SK-N-SH (cell line): Measurements from ENCODE around the gene LEPROT. TPM values are rescaled to one million over a fixed set of nuclear protein-coding genes. Genes with fewer than 3 reads are reported as not detected.
A peak's percentile ranks its signal among the peaks of the same experiment; 100 is the strongest.

Source experiments
- CTCF ChIA-PET: fragments of 300-600, 350-600 bp; formaldehyde crosslinking; extraction: SDS; loops from one replicate; lab custom pipeline; 2021; lab: Yijun Ruan, JAX
- POLR2A ChIA-PET: fragments of 350-600 bp; sonication (Branson Sonifier 250); formaldehyde crosslinking; extraction: SDS; loops from one replicate; lab custom pipeline; 2020; ENCODE audit warnings: antibody characterized with exemption, inconsistent platforms; lab: Yijun Ruan, JAX
- DNase-seq: peaks from one replicate; pipeline ENCODE4 v3.0.0; 2012
- H2AFZ ChIP-seq: fragments of 200-600 bp; sonication (generic); 2 replicates; pipeline ENCODE4 v1.8.1; 2016; ENCODE audit warnings: antibody characterized with exemption, mild to moderate bottlenecking, low read depth
- H3F3A ChIP-seq: fragments of 200-600 bp; sonication (generic); replicated peaks from 2 replicates; pipeline ENCODE3; 2016; ENCODE audit warnings: antibody characterized with exemption, mild to moderate bottlenecking; ENCODE audit not compliant: insufficient read depth
- H3K27ac ChIP-seq, 2 experiments: fragments of 200-500 bp in 1 of 2; fragments of 200-600 bp in 1 of 2; sonication (Bioruptor generic) in 1 of 2; sonication (generic), shearing (Covaris generic) in 1 of 2; 2 replicates each; pipeline versions ENCODE4 v1.5.1 to v1.6.1; 2014 to 2016; ENCODE audit warnings: low read depth in 2 of 2, inconsistent platforms in 1 of 2, low read length in 1 of 2, mild to moderate bottlenecking in 1 of 2, mixed read lengths in 1 of 2
- H3K27me3 ChIP-seq: fragments of 200-600 bp; sonication (generic), shearing (Covaris generic); 2 replicates; pipeline ENCODE4 v1.6.1; 2016; ENCODE audit warnings: mixed run types; ENCODE audit not compliant: insufficient read depth
- H3K36me3 ChIP-seq, 2 experiments: fragments of 200-500 bp in 1 of 2; fragments of 200-600 bp in 1 of 2; sonication (Bioruptor generic) in 1 of 2; sonication (generic) in 1 of 2; replicated peaks in 1 of 2; 2 replicates each; pipeline versions ENCODE3 to v1.5.1; 2014 to 2016; ENCODE audit warnings: low read length in 1 of 2, mild to moderate bottlenecking in 1 of 2; ENCODE audit not compliant: insufficient read depth in 2 of 2, control insufficient read depth in 1 of 2
- H3K4me1 ChIP-seq, 2 experiments: fragments of 200-500 bp in 1 of 2; fragments of 200-600 bp in 1 of 2; sonication (Bioruptor generic) in 1 of 2; sonication (generic), shearing (Covaris generic) in 1 of 2; 2 replicates each; pipeline versions ENCODE4 v1.5.1 to v1.6.1; 2014 to 2016; ENCODE audit warnings: low read depth in 1 of 2, low read length in 1 of 2, mixed run types in 1 of 2; ENCODE audit not compliant: insufficient read depth in 2 of 2, control insufficient read depth in 1 of 2
- H3K4me2 ChIP-seq: fragments of 200-600 bp; sonication (generic), shearing (Covaris generic); 2 replicates; pipeline ENCODE4 v1.6.1; 2017; ENCODE audit warnings: mixed run types
- H3K4me3 ChIP-seq, 2 experiments: fragments of 200-500 bp in 1 of 2; fragments of 200-600 bp in 1 of 2; sonication (Bioruptor generic) in 1 of 2; sonication (generic), shearing (Covaris generic) in 1 of 2; 2 replicates each; pipeline versions ENCODE4 v1.5.1 to v1.8.1; 2014 to 2016; ENCODE audit warnings: low read depth in 2 of 2, inconsistent platforms in 1 of 2, low read length in 1 of 2, mild to moderate bottlenecking in 1 of 2, mixed read lengths in 1 of 2, moderate library complexity in 1 of 2
- H3K79me2 ChIP-seq: fragments of 200-600 bp; sonication (generic); 2 replicates; pipeline ENCODE4 v1.8.1; 2017; ENCODE audit warnings: mild to moderate bottlenecking; ENCODE audit not compliant: insufficient read depth
- H3K9ac ChIP-seq: fragments of 200-600 bp; sonication (generic); 2 replicates; pipeline ENCODE4 v1.6.1; 2017; ENCODE audit warnings: mixed run types
- H3K9me2 ChIP-seq: fragments of 200-600 bp; sonication (generic); 2 replicates; pipeline ENCODE4 v1.6.1; 2017; ENCODE audit warnings: mixed run types
- H3K9me3 ChIP-seq: fragments of 200-600 bp; sonication (generic); 2 replicates; pipeline ENCODE4 v1.6.1; 2017; ENCODE audit warnings: mixed run types, mild to moderate bottlenecking, moderate library complexity
- H4K20me1 ChIP-seq: fragments of 200-600 bp; sonication (generic); 2 replicates; pipeline ENCODE4 v1.6.1; 2017; ENCODE audit warnings: mild to moderate bottlenecking, mixed run types; ENCODE audit not compliant: insufficient read depth
- CHD2 ChIP-seq: fragments of 150-350 bp; IDR thresholded peaks from 2 replicates; pipeline ENCODE4 v1.6.1; 2018; ENCODE audit warnings: low read length; ENCODE audit not compliant: partially characterized antibody
- POLR2AphosphoS5 ChIP-seq: IDR thresholded peaks from 2 replicates; pipeline ENCODE4 v1.6.1; 2012; ENCODE audit warnings: low read depth, low read length
- RFX5 ChIP-seq: IDR thresholded peaks from 2 replicates; pipeline ENCODE4 v1.6.1; 2012; ENCODE audit warnings: mild to moderate bottlenecking, improper control_type of control experiment, low read length
- RXRA ChIP-seq: IDR thresholded peaks from 2 replicates; pipeline ENCODE4 v1.4.0; 2012; ENCODE audit warnings: low read depth, mild to moderate bottlenecking, borderline replicate concordance
- YY1 ChIP-seq: IDR thresholded peaks from 2 replicates; pipeline ENCODE4 v1.4.0; 2012; ENCODE audit warnings: low read depth, mild to moderate bottlenecking
- whole genome bisulfite sequencing: methylation state at CpG from one replicate; pipeline ENCODE4 v1.1.6; 2017; ENCODE audit warnings: low lambda C conversion rate; 5-methylcytosine and 5-hydroxymethylcytosine counted together
- polyA plus RNA-seq, 3 experiments: library from polyadenylated mRNA; depleted of rRNA; stranded (reverse); fragments of >200 nt; gene quantifications; 2 replicates each; pipeline ENCODE4 v1.2.3, GENCODE V29; 2012
- TF ChIP-seq, protein P1 (sequence below): IDR thresholded peaks from 2 replicates; pipeline ENCODE4 v1.4.0; 2012; ENCODE audit warnings: low read depth
- TF ChIP-seq, protein P2 (sequence below): IDR thresholded peaks from 2 replicates; pipeline ENCODE4; 2012
- TF ChIP-seq, protein P3 (sequence below): IDR thresholded peaks from 2 replicates; pipeline ENCODE4 v1.4.0; 2012; ENCODE audit warnings: low read depth, borderline replicate concordance
- TF ChIP-seq, protein P4 (sequence below): fragments of 150-350 bp; IDR thresholded peaks from 2 replicates; pipeline ENCODE4 v1.6.1; 2017; ENCODE audit warnings: antibody characterized with exemption, low read length, low read depth, borderline replicate concordance
- TF ChIP-seq, protein P5 (sequence below): fragments of 200-600 bp; sonication (generic); IDR thresholded peaks from 2 replicates; pipeline ENCODE4 v1.6.1; 2017; ENCODE audit warnings: antibody characterized with exemption, mild to moderate bottlenecking, moderate library complexity

Gene LEPROT
- polyA plus RNA-seq, 1 of the 3 experiments (the other 2 are of a cell fraction) = 38.9 TPM

DNA sequence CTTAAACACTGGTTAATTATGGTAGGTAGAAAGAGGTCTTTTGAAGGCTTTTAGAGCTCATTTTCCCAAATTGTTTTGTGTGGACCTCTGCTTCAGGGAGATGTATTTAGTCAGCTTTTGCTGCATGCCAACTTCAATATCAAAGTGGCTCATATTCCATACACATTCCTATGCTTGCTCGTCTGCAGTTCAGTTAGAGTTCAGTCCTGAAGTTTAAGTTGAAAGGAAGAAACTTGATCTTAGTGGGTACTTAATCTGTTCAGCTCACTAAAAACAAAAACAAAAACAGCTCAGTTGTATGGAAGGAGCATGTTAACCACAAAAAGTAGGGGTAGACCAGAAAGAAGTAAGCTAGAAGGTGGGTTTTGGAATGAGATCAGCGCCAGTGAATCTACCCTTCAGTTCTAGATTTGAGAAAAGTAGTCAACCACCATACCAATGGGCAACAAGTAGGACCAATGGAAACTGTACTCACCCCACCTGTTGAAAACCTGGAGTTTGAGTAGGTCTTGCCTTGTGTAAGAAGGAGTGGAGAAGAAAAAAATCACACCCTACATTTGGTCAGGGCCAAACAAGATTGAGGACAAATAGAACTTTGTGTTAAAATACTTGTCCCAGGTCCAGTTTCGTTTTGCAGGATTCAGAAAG is 58.0 kb downstream of the LEPROT start:
- Histone ChIP-seq H3K27me3 (no peaks in the 10 kb centered on the region), H3F3A (no peaks in the 10 kb centered on the region), H4K20me1 (no peaks in the 10 kb centered on the region), H3K9me3 (no peaks in the 10 kb centered on the region), H3K4me1 (no peaks in the 10 kb centered on the region), H2AFZ (no peak overlapping the region), H3K4me2 (no peak overlapping the region), H3K9ac (no peak overlapping the region), H3K4me3 (no peak overlapping the region), H3K79me2 (no peaks in the 10 kb centered on the region), H3K27ac (no peak overlapping the region; a peak in 1 of 4 replicates), H3K9me2 (no peaks in the 10 kb centered on the region), H3K36me3 (no peaks in the 10 kb centered on the region)
- no peak for DNase-seq
- CTCF ChIA-PET = interaction anchor here (1.1 to 1.5 kb wide), 3 partner anchors 13 to 209 kb away, joined by 3 to 6 read pairs (median 4); no protein-coding TSS in a partner anchor
- POLR2A ChIA-PET = no interaction called here
- peak; percentile 36; the same call in 1 of the 2 replicates for TF ChIP-seq RXRA
- TF ChIP-seq, protein P1, sequence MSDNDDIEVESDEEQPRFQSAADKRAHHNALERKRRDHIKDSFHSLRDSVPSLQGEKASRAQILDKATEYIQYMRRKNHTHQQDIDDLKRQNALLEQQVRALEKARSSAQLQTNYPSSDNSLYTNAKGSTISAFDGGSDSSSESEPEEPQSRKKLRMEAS = no peak
- 49% methylated on average over 3 of the region's 3 CpGs for WGBS

DNA sequence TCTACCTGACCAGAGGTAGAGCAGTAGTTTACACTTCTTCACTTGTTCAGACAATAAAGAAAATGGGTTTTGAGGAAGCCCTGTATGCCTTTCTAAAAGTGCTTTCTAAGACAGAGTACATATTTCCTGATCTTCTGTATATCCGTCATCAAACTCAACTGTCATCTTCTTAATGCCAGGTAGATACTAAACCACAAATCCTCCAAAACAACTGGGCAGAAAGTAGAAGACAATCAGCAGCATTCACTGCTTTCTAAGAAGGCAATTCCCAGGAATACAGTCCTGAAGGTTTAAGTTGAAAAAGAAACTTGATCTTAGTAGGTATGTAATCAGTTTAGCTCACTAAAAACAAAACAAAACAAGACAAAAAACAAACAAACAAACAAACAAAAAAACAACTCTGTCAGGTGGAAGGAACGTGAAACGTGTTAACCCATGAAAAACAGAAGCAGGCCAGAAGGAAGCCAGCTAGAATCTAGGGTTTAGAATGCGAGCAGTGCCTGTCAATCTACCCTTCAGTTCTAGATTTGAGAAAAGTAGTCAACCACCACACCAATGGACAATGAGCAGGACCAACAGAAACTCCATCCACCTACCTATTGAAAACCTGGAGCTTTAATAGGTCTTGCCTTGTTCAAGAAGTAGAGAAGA is 59.2 kb downstream of the LEPROT start:
- TF ChIP-seq RFX5 = no peak
- TF ChIP-seq, protein P2, sequence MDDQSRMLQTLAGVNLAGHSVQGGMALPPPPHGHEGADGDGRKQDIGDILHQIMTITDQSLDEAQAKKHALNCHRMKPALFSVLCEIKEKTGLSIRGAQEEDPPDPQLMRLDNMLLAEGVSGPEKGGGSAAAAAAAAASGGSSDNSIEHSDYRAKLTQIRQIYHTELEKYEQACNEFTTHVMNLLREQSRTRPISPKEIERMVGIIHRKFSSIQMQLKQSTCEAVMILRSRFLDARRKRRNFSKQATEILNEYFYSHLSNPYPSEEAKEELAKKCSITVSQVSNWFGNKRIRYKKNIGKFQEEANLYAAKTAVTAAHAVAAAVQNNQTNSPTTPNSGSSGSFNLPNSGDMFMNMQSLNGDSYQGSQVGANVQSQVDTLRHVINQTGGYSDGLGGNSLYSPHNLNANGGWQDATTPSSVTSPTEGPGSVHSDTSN = no peak
- TF ChIP-seq, protein P3, sequence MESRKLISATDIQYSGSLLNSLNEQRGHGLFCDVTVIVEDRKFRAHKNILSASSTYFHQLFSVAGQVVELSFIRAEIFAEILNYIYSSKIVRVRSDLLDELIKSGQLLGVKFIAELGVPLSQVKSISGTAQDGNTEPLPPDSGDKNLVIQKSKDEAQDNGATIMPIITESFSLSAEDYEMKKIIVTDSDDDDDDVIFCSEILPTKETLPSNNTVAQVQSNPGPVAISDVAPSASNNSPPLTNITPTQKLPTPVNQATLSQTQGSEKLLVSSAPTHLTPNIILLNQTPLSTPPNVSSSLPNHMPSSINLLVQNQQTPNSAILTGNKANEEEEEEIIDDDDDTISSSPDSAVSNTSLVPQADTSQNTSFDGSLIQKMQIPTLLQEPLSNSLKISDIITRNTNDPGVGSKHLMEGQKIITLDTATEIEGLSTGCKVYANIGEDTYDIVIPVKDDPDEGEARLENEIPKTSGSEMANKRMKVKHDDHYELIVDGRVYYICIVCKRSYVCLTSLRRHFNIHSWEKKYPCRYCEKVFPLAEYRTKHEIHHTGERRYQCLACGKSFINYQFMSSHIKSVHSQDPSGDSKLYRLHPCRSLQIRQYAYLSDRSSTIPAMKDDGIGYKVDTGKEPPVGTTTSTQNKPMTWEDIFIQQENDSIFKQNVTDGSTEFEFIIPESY = no peak
- TF ChIP-seq, protein P4, sequence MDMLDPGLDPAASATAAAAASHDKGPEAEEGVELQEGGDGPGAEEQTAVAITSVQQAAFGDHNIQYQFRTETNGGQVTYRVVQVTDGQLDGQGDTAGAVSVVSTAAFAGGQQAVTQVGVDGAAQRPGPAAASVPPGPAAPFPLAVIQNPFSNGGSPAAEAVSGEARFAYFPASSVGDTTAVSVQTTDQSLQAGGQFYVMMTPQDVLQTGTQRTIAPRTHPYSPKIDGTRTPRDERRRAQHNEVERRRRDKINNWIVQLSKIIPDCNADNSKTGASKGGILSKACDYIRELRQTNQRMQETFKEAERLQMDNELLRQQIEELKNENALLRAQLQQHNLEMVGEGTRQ = no peak
- TF ChIP-seq POLR2AphosphoS5 = no peak
- TF ChIP-seq, protein P5, sequence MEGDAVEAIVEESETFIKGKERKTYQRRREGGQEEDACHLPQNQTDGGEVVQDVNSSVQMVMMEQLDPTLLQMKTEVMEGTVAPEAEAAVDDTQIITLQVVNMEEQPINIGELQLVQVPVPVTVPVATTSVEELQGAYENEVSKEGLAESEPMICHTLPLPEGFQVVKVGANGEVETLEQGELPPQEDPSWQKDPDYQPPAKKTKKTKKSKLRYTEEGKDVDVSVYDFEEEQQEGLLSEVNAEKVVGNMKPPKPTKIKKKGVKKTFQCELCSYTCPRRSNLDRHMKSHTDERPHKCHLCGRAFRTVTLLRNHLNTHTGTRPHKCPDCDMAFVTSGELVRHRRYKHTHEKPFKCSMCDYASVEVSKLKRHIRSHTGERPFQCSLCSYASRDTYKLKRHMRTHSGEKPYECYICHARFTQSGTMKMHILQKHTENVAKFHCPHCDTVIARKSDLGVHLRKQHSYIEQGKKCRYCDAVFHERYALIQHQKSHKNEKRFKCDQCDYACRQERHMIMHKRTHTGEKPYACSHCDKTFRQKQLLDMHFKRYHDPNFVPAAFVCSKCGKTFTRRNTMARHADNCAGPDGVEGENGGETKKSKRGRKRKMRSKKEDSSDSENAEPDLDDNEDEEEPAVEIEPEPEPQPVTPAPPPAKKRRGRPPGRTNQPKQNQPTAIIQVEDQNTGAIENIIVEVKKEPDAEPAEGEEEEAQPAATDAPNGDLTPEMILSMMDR = no peak
- TF ChIP-seq CHD2 = no peak
- TF ChIP-seq YY1 = no peak
- no peaks in the 10 kb centered on the region for H3K27me3 ChIP-seq

More for the DNA sequence above, 59.2 kb downstream of the LEPROT start:
- no peak overlapping the region for H3K4me3 ChIP-seq
- H3K36me3 ChIP-seq = no peaks in the 10 kb centered on the region
- no peaks in the 10 kb centered on the region for H3F3A ChIP-seq
- H2AFZ ChIP-seq = no peak overlapping the region
- no peak overlapping the region for H3K9ac ChIP-seq
- no peaks in the 10 kb centered on the region for H3K9me3 ChIP-seq
- H3K9me2 ChIP-seq = no peaks in the 10 kb centered on the region
- ChIA-PET CTCF (interaction anchor here (0.6 to 1.4 kb wide), 5 partner anchors 11 to 208 kb away, joined by 3 to 5 read pairs (median 4); no protein-coding TSS in a partner anchor), POLR2A (interaction anchor here (0.6 kb wide), 1 partner anchor 684 kb away, joined by 3 read pairs; no protein-coding TSS in a partner anchor)
- WGBS = 76% methylated on average over 4 of the region's 4 CpGs
- H3K4me1 ChIP-seq = no peaks in the 10 kb centered on the region
- H3K79me2 ChIP-seq = no peaks in the 10 kb centered on the region
- H4K20me1 ChIP-seq = no peaks in the 10 kb centered on the region
- DNase-seq = no peak
- H3K27ac ChIP-seq = no peak overlapping the region
- no peak overlapping the region for H3K4me2 ChIP-seq
